HEK293T (cell line): ENCODE results near the gene NAT9.

Experiments used
- ARNT ChIP-seq: fragments of 450-650 bp; IDR thresholded peaks from 2 replicates; pipeline ENCODE4 v1.6.1; 2017; ENCODE audit warnings: mild to moderate bottlenecking
- BHLHE40 ChIP-seq: fragments of 450-650 bp; IDR thresholded peaks from 2 replicates; pipeline ENCODE4 v1.6.1; 2016; ENCODE audit warnings: mild to moderate bottlenecking, moderate library complexity, borderline replicate concordance
- ELF4 ChIP-seq: fragments of 450-650 bp; IDR thresholded peaks from 2 replicates; pipeline ENCODE4 v1.6.1; 2017; ENCODE audit warnings: antibody characterized with exemption
- FOXA1 ChIP-seq: fragments of 450-650 bp; IDR thresholded peaks from 2 replicates; pipeline ENCODE4 v1.6.1; 2016; ENCODE audit warnings: mild to moderate bottlenecking
- FOXM1 ChIP-seq: fragments of 450-650 bp; IDR thresholded peaks from 2 replicates; pipeline ENCODE4 v1.6.1; 2017; ENCODE audit warnings: mild to moderate bottlenecking, borderline replicate concordance
- HDGF ChIP-seq: fragments of 450-650 bp; IDR thresholded peaks from 2 replicates; pipeline ENCODE4 v1.6.1; 2017; ENCODE audit warnings: antibody characterized with exemption, borderline replicate concordance
- L3MBTL2 ChIP-seq: fragments of 450-650 bp; conservative IDR thresholded peaks from 2 replicates; pipeline ENCODE4 v1.6.1; 2016; ENCODE audit warnings: mild to moderate bottlenecking
- LEF1 ChIP-seq: fragments of 450-650 bp; IDR thresholded peaks from 2 replicates; pipeline ENCODE4 v1.6.1; 2017; ENCODE audit warnings: mild to moderate bottlenecking, borderline replicate concordance
- PKNOX1 ChIP-seq: fragments of 450-650 bp; IDR thresholded peaks from 2 replicates; pipeline ENCODE4 v1.6.1; 2016
- SP1 ChIP-seq: fragments of 450-650 bp; IDR thresholded peaks from 2 replicates; pipeline ENCODE4 v1.6.1; 2017
- SUZ12 ChIP-seq: fragments of 450-650 bp; IDR thresholded peaks from 2 replicates; pipeline ENCODE4 v1.6.1; 2016; ENCODE audit warnings: mild to moderate bottlenecking
- ZNF384 ChIP-seq: fragments of 450-650 bp; IDR thresholded peaks from 2 replicates; pipeline ENCODE4 v1.6.1; 2016

DNA sequence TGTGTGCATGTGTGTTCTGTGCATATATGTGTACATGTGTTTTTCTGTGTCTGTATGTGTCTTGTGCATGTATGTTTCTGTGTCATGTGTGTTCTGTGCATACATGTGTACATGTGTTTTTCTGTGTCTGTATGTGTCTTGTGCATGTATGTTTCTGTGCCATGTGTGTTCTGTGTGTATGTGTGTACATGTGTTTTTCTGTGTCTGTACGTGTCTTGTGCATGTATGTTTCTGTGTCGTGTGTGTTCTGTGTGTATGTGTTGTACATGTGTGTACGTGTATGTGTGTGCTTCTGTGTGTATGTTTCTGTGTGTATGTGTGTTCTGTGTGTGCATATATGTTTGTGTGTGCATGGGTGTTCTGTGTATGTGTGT, 47.5 kb downstream of the NAT9 start:
- TF ChIP-seq SP1 (no peak), BHLHE40 (no peak), L3MBTL2 (no peak), PKNOX1 (no peak), ELF4 (no peak), FOXM1 (no peak), ARNT (no peak), HDGF (no peak), FOXA1 (no peak), ZNF384 (no peak), SUZ12 (no peak), LEF1 (no peak)
